B cell (primary cell): ENCODE measurements around the gene SLC25A38.

ENCODE experiments used
- EZH2 ChIP-seq: IDR thresholded peaks from 2 replicates; pipeline ENCODE4 v1.6.1; 2012; ENCODE audit warnings: borderline replicate concordance, low read depth, mild to moderate bottlenecking, moderate library complexity, low read length; ENCODE audit not compliant: insufficient read depth, poor library complexity, severe bottlenecking
- TF ChIP-seq, protein P1 (sequence below): fragments of 200-600 bp; IDR thresholded peaks from one replicate; pipeline ENCODE4 v1.8.0; 2022; ENCODE audit warnings: antibody characterized with exemption, mild to moderate bottlenecking

DNA sequence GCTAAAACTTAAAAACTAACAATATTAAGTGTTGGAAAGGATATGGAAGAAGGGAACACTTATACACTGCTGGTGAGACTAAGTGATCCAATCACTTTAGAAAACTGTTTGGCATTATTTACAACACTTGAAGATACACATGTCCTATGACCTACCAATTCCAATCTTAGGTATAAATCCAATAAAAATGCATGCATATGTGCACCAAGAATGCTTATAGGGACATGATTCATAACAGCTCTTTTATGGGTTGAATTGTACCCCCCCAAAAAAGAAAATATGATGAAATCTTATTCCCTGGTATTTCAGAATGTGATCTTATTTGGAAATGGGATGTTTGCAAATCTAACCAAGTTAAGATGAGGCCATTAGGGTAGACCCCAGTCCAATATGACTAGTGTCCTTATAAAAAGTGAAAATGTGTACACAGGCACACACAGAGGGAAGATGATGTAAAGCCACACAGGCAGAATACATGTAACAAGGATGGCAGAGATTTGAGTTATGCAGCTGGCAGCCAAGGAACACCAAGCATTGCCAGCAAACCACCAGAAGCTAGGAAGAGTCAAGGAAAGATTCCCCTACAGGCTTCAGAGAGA lies 38.3 kb upstream of the SLC25A38 start:
- TF ChIP-seq, protein P1, sequence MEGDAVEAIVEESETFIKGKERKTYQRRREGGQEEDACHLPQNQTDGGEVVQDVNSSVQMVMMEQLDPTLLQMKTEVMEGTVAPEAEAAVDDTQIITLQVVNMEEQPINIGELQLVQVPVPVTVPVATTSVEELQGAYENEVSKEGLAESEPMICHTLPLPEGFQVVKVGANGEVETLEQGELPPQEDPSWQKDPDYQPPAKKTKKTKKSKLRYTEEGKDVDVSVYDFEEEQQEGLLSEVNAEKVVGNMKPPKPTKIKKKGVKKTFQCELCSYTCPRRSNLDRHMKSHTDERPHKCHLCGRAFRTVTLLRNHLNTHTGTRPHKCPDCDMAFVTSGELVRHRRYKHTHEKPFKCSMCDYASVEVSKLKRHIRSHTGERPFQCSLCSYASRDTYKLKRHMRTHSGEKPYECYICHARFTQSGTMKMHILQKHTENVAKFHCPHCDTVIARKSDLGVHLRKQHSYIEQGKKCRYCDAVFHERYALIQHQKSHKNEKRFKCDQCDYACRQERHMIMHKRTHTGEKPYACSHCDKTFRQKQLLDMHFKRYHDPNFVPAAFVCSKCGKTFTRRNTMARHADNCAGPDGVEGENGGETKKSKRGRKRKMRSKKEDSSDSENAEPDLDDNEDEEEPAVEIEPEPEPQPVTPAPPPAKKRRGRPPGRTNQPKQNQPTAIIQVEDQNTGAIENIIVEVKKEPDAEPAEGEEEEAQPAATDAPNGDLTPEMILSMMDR: no peak
- no peak for TF ChIP-seq EZH2
